ENCODE results near the gene TH.

Gene TH

GRCh38 chr11:2216400-2217064 is 44.9 kb upstream of the TH start:
- TF ChIP-seq EZH2 (IDR thresholded peaks at IDR 0.05; ENCODE audit: borderline replicate concordance, low read length): no peak
- no peak for TF ChIP-seq CTCF (IDR thresholded peaks at IDR 0.05; ENCODE audit: low read length)
- no peaks in the 10 kb centered on the region for H3K9me3 ChIP-seq (ENCODE audit: low read length)

GRCh38 chr11:2215561-2216399 is 44.2 kb upstream of the TH start:
- no peak overlapping the region for H3K27ac ChIP-seq (ENCODE audit: low read depth, low read length, poor library complexity, severe bottlenecking)
- no peak overlapping the region for H3K4me2 ChIP-seq (ENCODE audit: low read length)
- no peak overlapping the region for H2AFZ ChIP-seq (ENCODE audit: low read length)
- no peaks in the 10 kb centered on the region for H3K79me2 ChIP-seq (ENCODE audit: insufficient read depth, low read length)
- H3K27me3 ChIP-seq (ENCODE audit: insufficient read depth, low read length): no peaks in the 10 kb centered on the region
- no peaks in the 10 kb centered on the region for H3K36me3 ChIP-seq (ENCODE audit: insufficient read depth, low read length)
- no peaks in the 10 kb centered on the region for H3K9me3 ChIP-seq (ENCODE audit: low read length)
- no peaks in the 10 kb centered on the region for H4K20me1 ChIP-seq (ENCODE audit: insufficient read depth, low read length)
- TF ChIP-seq EZH2 (IDR thresholded peaks at IDR 0.05; ENCODE audit: borderline replicate concordance, low read length) (no peak), CTCF (IDR thresholded peaks at IDR 0.05; ENCODE audit: low read length) (no peak)
- no peaks in the 10 kb centered on the region for H3K4me1 ChIP-seq (ENCODE audit: insufficient read depth, low read length, severe bottlenecking)
- no peaks in the 10 kb centered on the region for H3F3A ChIP-seq (ENCODE audit: insufficient read depth, low read length)
- H3K9me2 ChIP-seq (ENCODE audit: low read depth, low read length): no peaks in the 10 kb centered on the region
- no peak overlapping the region for H3K9ac ChIP-seq (ENCODE audit: low read length)
- H3K4me3 ChIP-seq (ENCODE audit: low read depth, low read length, poor library complexity, severe bottlenecking): no peak overlapping the region

More at GRCh38 chr11:2216400-2217064, 44.9 kb upstream of the TH start:
- Histone ChIP-seq H3K9me2 (ENCODE audit: low read depth, low read length) (no peaks in the 10 kb centered on the region), H4K20me1 (ENCODE audit: insufficient read depth, low read length) (no peaks in the 10 kb centered on the region), H3K4me3 (ENCODE audit: low read depth, low read length, poor library complexity, severe bottlenecking) (no peak overlapping the region), H3K9ac (ENCODE audit: low read length) (no peak overlapping the region), H3K27ac (ENCODE audit: low read depth, low read length, poor library complexity, severe bottlenecking) (no peak overlapping the region), H3K27me3 (ENCODE audit: insufficient read depth, low read length) (no peaks in the 10 kb centered on the region), H2AFZ (ENCODE audit: low read length) (no peak overlapping the region), H3K36me3 (ENCODE audit: insufficient read depth, low read length) (no peaks in the 10 kb centered on the region), H3K4me1 (ENCODE audit: insufficient read depth, low read length, severe bottlenecking) (no peaks in the 10 kb centered on the region), H3K4me2 (ENCODE audit: low read length) (no peak overlapping the region), H3F3A (ENCODE audit: insufficient read depth, low read length) (no peaks in the 10 kb centered on the region), H3K79me2 (ENCODE audit: insufficient read depth, low read length) (no peaks in the 10 kb centered on the region)

- Histone ChIP-seq H3K36me3 (ENCODE audit: insufficient read depth, low read length) (no peaks in the 10 kb centered on the region), H2AFZ (ENCODE audit: low read length) (no peak overlapping the region), H3K4me3 (ENCODE audit: low read depth, low read length, poor library complexity, severe bottlenecking) (no peak overlapping the region), H3K4me2 (ENCODE audit: low read length) (no peak overlapping the region), H3F3A (ENCODE audit: insufficient read depth, low read length) (no peaks in the 10 kb centered on the region), H3K9me3 (ENCODE audit: low read length) (no peaks in the 10 kb centered on the region), H3K9ac (ENCODE audit: low read length) (no peak overlapping the region), H3K79me2 (ENCODE audit: insufficient read depth, low read length) (no peaks in the 10 kb centered on the region), H3K27me3 (ENCODE audit: insufficient read depth, low read length) (no peaks in the 10 kb centered on the region), H3K9me2 (ENCODE audit: low read depth, low read length) (no peaks in the 10 kb centered on the region), H3K27ac (ENCODE audit: low read depth, low read length, poor library complexity, severe bottlenecking) (no peak overlapping the region), H3K4me1 (ENCODE audit: insufficient read depth, low read length, severe bottlenecking) (no peaks in the 10 kb centered on the region), H4K20me1 (ENCODE audit: insufficient read depth, low read length) (no peaks in the 10 kb centered on the region)
- no peak for TF ChIP-seq CTCF (IDR thresholded peaks at IDR 0.05; ENCODE audit: low read length)
- TF ChIP-seq EZH2 (IDR thresholded peaks at IDR 0.05; ENCODE audit: borderline replicate concordance, low read length): no peak
These were observed 43.6 kb upstream of the TH start for GRCh38 chr11:2215230-2215560.
